ENCODE data around the gene IQCF5.
"Not testable (repeated sequence)": the region's sequence is repeated elsewhere in the genome, so short reads cannot be mapped to it uniquely, and the experiment has no call there.

IQCF5 gene

DNA sequence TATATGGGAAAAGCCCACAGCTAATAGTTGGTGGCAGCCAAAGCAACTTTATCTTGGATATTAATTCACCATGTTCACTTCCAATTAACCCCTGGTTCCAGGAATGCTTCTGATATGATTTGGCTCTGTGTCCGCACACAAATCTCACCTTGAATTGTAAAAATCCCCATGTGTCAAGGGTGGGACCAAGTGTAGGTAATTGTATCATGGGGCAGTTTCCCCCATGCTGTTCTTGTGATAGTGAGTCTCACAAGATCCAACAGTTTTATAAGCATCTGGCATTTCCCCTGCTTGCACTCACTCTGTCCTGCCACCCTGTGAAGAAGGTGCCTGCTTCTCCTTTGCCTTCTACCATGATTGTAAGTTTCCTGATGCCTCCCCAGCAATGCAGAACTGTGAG lies 6.5 kb downstream of the IQCF5 start:
- DNase-seq, result not testable (repeated sequence)

DNA sequence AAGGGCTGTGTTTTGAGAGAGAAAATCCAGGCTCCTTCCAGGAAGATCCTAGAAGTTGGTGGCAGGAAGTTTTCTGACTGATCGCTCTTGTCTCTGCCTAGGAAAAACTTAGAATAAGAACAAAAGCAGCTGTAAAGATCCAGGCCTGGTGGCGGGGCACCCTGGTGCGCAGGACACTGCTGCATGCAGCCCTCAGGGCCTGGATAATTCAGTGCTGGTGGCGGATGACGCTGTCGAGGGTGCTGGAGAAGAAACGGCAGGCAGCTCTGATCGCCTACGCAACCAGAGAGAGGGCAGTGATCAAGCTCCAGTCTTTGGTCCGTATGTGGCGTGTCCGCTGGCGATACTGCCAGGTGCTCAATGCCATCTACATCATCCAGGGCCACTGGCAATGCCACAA lies 12.5 kb downstream of the IQCF5 start:
- DNase-seq, result no peak

DNA sequence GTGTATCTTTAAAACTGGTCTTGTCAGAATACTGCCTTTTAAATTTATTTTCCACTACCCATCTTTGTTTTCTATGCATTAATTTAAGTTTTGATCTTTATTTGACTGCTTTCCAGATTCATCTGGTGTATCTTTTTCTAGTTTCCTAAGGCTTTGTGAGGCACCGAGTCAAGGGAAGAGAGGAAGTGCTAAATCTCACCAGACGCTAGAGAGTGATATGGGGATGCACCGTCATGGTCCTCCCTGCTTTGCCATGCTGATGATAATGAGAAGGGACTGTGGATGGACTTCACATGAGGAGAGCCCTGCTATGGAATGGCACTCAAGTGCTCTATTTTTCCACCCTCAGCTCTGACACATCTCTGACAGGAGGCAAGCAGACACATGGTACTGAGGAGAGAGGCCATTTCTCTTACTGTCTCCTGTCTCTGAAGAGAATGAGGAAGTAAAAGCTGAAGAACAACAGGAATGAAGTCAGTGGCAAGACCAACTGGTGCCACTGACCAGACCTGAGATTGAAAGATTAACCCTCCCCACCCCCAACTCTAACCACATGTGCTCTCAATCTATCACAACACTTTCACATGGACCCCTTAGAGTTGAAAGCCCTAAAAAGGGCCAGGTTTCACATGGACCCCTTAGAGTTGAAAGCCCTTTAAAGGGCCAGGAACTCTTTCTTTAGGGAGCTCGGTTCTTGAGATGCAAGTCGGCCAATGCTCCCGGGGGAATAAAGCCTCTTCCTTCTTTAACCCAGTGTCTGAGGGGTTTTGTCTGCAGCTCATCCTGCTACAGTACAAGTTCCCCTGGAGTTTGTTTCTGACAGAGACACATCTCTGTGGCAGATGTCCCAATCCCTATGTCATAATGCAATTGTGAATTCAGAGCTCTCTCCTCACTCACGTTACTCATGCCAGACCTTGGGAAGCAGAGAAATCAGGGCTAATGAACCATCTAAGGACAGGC lies 14.4 kb downstream of the IQCF5 start, which contains the start of gene IQCF2:
Gene IQCF2 (plus strand): TSS at position 913 of the 963 bp plus-strand sequence. CDS start 52 bp downstream, outside the sequence.
- no peak for DNase-seq

DNA sequence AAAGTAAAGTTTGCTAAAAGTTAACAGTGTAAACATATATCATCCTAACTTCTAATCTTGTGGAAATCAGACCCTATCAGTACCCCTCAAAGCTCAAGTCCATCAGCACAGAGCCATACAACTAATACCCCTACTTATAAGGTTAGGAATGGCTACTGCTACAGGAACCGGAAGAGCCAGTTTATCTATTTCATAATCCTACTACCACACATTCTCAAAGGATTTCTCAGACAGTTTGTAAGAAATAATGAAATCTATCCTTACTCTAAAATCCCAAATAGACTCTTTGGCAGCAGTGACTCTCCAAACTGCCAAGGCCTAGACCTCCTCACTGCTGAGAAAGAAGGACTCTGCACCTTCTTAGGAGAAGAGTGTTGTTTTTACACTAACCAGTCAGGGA lies 20.0 kb downstream of the IQCF5 start:
- DNase-seq, result not testable (repeated sequence)

DNA sequence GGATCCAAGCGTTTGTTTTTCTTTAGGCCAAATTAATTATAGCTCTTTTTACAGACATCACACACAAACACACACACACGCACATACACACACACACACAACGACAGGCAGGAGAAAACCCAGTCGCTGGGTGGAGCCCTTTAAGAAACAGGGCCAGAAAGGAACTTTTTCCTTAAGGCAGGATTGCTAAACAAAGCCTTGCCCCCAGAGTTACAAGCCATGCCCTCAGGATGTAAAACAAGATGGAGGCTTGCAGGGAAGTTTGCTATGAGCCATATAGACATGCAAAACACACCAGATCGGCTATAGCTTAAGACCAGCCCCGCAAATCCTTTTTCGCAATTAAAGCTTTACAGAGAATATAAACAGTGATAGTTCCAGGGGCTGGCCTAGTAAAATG lies 30.3 kb downstream of the IQCF5 start:
- DNase-seq, result no peak

DNA sequence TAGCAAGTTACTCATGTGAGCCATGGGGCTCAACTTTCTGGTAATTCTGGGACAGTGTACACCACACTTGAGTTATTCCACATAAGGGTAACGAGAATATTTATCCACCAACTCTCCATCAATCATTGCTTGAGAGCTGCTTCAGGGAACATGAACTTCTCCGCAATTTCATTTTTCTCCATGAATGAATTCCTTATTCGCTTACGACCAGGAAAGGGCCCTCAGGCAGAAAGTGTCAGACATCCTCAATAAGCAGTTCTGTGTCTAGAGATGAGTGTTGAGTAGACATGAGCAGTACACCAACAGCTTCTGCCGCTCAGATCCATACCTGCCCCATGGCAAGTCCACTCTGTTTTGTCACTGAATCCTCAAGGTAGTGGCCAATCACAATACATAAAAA lies 38.8 kb downstream of the IQCF5 start:
- no peak for DNase-seq

DNA sequence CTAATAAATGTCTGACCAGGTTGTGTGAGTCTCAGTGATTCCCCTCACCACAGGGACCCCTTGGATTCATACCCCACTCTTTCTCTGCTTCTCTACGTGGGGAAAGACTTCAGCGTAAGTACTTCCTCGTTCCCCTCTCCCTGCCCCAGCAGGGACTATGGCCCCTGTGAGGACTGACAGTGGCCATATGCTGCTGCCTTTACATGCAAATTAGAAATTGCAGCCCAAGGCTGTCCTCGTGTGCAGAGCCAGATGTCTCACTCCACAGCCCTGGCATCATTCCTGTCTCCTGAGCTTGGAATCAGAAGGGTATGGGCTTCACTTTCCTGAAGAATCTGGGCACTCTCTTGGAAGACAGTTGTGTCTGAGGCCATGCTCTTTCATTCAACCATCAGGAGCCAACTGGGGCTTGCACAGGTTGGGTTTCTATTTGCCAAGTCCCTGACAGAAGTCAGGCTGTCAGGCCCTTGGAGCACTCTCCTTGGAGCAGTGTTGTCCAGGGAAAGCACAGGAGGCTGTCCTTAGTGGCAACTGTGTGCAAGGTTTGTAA lies 44.5 kb downstream of the IQCF5 start:
- no peak for DNase-seq

DNA sequence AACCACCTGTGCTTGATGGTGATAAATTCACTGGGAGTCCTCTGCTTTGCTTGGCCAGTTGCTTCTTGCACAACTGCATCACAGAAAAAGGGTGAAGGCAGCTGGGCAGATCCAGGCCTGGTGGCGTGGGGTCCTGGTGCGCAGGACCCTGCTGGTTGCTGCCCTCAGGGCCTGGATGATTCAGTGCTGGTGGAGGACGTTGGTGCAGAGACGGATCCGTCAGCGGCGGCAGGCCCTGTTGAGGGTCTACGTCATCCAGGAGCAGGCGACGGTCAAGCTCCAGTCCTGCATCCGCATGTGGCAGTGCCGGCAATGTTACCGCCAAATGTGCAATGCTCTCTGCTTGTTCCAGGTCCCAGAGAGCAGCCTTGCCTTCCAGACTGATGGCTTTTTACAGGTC lies 45.1 kb downstream of the IQCF5 start:
- no peak for DNase-seq

DNA sequence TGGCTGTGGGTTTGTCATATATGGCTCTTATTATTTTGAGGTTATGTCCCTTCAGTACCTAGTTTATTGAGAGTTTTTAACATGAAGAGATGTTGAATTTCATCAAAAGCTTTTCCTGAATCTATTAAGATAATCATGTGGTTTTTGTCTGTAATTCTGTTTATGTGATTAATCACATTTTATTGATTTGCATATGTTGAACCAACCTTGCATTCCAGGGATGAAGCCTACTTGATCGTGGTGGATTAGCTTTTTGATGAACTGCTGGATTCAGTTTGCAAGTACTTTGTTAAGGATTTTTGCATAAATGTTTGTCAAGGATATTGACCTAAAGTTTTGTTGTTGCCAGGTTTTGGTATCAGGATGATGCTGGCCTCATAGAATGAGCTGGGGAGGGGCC lies 47.1 kb downstream of the IQCF5 start:
- DNase-seq, result no peak
